GM19025 (cell line): ENCODE results near the gene GAREM1.
"Not testable (repeated sequence)": the region's sequence is repeated elsewhere in the genome, so short reads cannot be mapped to it uniquely, and the experiment has no call there.

ENCODE experiments used
- ATAC-seq: cut with Tn5 transposase; IDR thresholded peaks from one replicate; pipeline ENCODE4 v1.9.1; 2021; ENCODE audit warnings: mild to moderate bottlenecking, low read depth, moderate library complexity; ENCODE audit not compliant: unreplicated experiment

Gene GAREM1

GRCh38 chr18:32470714-32471633 is at the start of gene GAREM1:
TSS of gene GAREM1 (minus strand) at chr18:32470882. CDS start at chr18:32470428, 454 bp downstream.
- peak; percentile 97 for ATAC-seq

GRCh38 chr18:32511147-32511546 is 40.5 kb upstream of the GAREM1 start:
- no peak for ATAC-seq

- no peak for ATAC-seq
These were observed 38.4 kb upstream of the GAREM1 start for GRCh38 chr18:32509111-32509510.

- no peak for ATAC-seq
These were observed 36.4 kb upstream of the GAREM1 start for GRCh38 chr18:32507093-32507492.

- ATAC-seq: no peak
These were observed 31.3 kb upstream of the GAREM1 start for GRCh38 chr18:32502014-32502413.

- not testable (repeated sequence) for ATAC-seq
These were observed 30.6 kb upstream of the GAREM1 start for GRCh38 chr18:32501242-32501641.

GRCh38 chr18:32483002-32483401 is 12.3 kb upstream of the GAREM1 start:
- ATAC-seq: no peak

- ATAC-seq: no peak
These were observed 11.4 kb upstream of the GAREM1 start for GRCh38 chr18:32482117-32482516.

GRCh38 chr18:32480581-32480980 is 9.9 kb upstream of the GAREM1 start:
- no peak for ATAC-seq

GRCh38 chr18:32478807-32479206 is 8.1 kb upstream of the GAREM1 start:
- ATAC-seq: no peak

GRCh38 chr18:32478317-32478716 is 7.6 kb upstream of the GAREM1 start:
- no peak for ATAC-seq

GRCh38 chr18:32476106-32476505 is 5.4 kb upstream of the GAREM1 start:
- no peak for ATAC-seq

- ATAC-seq: not testable (repeated sequence)
These were observed 4.4 kb upstream of the GAREM1 start for GRCh38 chr18:32475069-32475468.

- no peak for ATAC-seq
These were observed 2.6 kb upstream of the GAREM1 start for GRCh38 chr18:32473325-32473724.

GRCh38 chr18:32472841-32473240 is 2.2 kb upstream of the GAREM1 start:
- ATAC-seq: no peak

GRCh38 chr18:32470460-32470713 is 295 bp downstream of the GAREM1 start:
- ATAC-seq: no peak

GRCh38 chr18:32469691-32470459 is 807 bp downstream of the GAREM1 start:
- ATAC-seq: no peak

GRCh38 chr18:32469190-32469651 is 1.5 kb downstream of the GAREM1 start:
- no peak for ATAC-seq

- ATAC-seq: no peak
These were observed 2.4 kb downstream of the GAREM1 start for GRCh38 chr18:32468147-32468845.

GRCh38 chr18:32461709-32462272 is 8.9 kb downstream of the GAREM1 start:
- ATAC-seq: no peak
